Activated T-cell treated with anti-CD3 and anti-CD28 coated beads, Interleukin-2, amount 50 U/mL, for 48 hours (primary cell): ENCODE results near the gene CENPE.
A peak's percentile ranks its signal among the peaks of the same experiment; 100 is the strongest.
"Not testable (repeated sequence)": the region's sequence is repeated elsewhere in the genome, so short reads cannot be mapped to it uniquely, and the experiment has no call there.

Experiments used
- DNase-seq, 2 experiments: peaks; one replicate each; pipeline ENCODE4 v3.0.0-alpha.2; 2020

The CENPE gene

GRCh38 chr4:103198111-103198765 is at the start of gene CENPE:
Gene CENPE (minus strand): TSS chr4:103198343. CDS start chr4:103198319, 24 bp downstream.
- DNase-seq = peak; percentile 93 to 95

GRCh38 chr4:103244251-103244650 is 46.1 kb upstream of the CENPE start:
- no peak for DNase-seq

DNA sequence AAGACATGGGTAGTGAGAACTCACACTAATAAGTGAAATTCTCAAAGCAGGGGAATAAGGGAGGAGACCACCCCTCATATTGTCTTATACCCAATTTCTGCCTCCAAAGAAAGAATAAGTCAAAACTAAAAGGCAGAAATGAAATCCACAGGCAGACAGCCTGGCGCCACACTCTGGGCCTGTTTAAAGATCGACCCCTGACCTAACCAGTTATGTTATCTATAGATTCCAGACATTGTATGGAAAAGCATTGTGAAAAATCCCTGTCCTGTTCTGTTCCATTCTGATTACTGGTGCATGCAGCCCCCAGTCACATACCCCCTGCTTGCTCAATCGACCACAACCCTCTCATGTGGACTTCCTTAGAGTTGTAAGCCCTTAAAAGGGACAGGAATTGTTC is 32.8 kb upstream of the CENPE start:
- not testable (repeated sequence) for DNase-seq

DNA sequence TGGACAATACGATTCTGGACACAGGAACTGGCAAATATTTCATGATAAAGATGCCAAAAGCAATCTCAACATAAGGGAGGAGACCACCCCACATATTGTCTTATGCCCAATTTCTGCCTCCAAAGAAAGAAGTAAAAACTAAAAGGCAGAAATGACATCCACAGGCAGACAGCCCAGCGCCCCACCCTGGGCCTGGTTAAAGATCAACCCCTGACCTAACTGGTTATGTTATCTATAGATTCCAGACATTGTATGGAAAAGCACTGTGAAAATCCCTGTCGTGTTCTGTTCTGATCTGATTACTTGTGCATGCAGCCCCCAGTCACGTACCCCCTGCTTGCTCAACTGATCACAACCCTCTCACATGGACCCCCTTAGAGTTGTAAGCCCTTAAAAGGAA is 25.4 kb upstream of the CENPE start:
- not testable (repeated sequence) for DNase-seq

DNA sequence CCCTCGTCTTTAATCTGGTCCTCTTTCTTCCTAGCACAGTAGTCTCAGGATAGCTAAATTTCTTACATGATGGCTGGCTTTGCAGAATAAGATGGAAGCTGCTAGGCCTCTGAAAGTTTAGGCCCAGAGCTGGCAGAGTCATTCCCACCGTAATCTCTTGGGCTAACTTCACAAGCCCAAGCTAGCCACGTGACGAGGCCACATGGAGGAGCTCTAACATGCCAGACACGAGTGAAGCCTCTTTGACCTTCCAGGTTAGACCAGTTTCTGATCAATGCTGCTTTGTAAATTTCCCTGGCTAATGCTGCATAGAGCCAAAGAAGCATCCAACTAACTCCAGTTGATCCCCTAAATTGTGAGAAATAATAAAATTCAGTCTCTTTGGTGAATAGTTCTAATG is 9.5 kb upstream of the CENPE start:
- DNase-seq = no peak

- DNase-seq = no peak
Observed at GRCh38 chr4:103204111-103204510, 6.0 kb upstream of the CENPE start.

- DNase-seq = no peak
Observed at GRCh38 chr4:103201724-103202123, 3.6 kb upstream of the CENPE start.

DNA sequence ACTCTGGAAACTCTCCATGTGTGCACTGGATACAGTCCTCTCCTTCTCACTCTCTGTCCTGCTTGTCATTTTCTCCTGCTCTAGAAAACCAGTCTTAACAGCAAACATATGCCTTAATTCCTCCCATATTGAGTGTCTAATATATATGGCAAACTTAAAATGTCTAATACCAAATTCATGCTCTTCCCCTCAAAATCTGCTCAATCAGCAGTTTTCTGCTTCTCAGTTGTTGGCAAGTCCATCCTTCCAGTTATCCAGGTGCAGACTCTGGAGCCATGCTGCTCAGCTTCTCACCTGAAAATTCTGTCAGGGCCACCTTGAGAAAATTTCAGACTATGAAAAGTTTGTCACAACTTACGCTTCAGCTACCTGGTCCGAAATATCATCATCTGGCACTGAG is 3.1 kb upstream of the CENPE start:
- no peak for DNase-seq

DNA sequence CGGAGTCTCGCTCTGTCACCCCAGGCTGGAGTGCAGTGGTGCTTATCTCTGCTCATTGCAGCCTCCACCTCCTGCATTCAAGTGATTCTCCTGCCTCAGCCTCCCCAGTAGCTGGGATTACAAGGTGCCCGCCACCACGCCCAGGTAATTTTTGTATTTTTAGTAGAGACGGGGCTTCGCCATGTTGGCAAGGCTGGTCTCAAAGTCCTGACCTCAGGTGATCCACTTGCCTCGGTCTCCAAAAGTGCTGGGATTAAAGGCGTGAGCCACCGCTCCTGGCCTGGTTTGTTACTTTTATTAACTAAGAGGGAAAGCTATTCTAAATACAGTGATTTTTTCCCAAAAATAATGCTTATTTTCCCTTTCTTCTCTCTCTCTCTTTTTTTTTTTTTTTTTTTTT is 866 bp upstream of the CENPE start:
- DNase-seq = peak in 1 of 2 experiments; percentile 22

DNA sequence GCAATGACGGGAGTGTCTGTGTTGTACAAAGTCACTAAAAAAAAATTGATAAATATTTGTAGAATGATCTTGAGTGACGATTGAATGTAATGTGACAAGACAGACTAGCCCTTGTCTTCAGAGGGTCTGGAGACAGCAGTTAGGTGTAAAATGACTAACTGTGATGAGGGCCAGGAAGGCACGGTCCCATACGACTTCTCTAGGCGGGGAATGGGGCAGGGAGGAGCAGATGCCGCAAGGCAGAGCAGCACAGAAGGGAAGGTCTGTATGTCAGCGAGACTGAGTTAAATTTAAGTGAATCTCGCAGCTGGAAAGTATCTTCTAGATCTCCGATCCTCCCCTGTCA is 405 bp downstream of the CENPE start:
- DNase-seq = no peak

DNA sequence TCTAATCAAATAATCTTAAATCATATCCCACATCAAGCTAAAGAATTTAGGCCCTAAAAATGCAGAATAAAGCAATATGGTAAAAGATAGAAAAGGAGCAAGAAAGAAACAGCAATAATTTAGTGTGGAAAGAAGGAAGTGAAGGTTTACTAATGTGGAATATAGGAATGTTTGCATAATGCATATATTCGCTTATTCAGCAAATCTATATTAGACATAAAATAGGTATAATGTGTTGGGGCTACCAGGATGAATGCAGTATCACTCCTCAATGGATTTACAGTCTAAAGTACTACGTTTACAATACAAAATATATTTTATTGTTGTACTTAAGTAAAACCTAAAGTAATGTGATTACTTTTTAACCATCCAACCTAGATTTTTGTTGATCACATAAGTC is 4.7 kb downstream of the CENPE start:
- DNase-seq = no peak

- DNase-seq = no peak
Observed at GRCh38 chr4:103171006-103171405, 27.1 kb downstream of the CENPE start.

DNA sequence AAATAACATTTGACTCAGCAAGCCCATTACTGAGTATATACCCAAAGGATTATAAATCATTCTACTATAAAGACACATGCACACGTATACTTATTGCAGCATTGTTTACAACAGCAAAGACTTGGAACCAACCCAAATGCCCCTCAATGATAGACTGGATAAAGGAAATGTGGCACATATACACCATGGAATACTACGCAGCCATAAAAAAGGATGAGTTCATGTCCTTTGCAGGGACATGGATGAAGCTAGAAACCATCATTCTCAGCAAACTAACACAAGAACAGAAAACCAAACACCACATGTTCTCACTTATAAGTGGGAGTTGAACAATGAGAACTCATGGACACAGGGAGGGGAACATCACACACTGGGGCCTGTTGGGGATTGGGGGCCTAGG is 28.4 kb downstream of the CENPE start:
- not testable (repeated sequence) for DNase-seq

DNA sequence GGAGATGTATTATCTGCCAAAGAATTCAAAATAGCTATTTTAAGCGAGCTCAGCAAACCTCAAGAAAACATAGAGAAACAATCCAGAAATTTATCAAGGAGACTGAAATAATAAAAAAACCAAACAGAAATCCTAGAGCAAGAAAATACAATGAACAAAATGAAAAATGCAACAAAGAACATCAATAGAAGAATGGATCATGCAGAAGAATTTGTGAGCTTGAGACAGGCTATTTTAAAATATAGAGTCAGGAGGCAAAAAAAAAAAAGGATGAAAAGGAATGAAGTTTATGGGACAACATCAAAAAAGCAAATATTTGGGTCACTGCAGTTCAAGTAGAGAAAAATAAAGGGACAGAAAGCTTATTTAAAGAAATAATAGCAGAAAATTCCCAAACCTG is 29.1 kb downstream of the CENPE start:
- no peak for DNase-seq

- no peak for DNase-seq
Observed at GRCh38 chr4:103162176-103162575, 36.0 kb downstream of the CENPE start.

DNA sequence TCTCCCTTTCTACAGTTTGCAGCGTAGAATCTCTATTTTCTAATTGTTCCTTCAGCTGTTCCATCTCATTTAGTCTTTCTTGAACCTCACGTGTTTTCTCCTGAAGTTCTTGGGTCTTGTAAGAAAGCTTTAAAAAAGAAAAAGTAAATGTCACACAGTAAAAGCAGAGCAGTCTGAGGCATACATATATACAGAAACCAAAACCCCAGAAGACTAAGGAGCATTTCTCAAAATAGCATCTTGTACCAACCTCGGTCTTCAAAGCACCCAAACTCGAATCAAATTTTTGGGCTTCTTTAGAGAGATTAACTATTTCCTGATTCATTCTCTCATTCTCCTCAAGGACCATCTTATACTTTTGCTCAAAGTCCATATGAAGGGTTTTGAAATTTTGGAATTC is 39.4 kb downstream of the CENPE start:
- DNase-seq = no peak

DNA sequence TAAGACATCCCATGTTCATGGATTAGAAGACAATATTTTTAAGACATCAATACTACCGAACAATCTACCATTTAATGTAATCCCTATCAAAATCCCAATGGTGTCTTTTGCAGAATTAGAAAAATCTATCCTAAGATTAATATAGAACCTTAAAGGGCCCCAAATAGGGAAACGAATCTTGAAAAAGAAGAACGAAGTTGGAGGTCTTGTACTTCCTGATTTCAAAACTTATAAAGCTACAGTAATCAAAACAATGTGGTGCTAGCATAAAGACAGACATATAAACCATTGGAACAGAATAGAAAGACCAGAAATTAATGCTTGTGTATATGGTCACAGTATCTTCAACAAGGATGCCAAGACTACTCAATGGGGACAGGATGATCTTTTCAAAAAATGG is 42.0 kb downstream of the CENPE start:
- DNase-seq = no peak

DNA sequence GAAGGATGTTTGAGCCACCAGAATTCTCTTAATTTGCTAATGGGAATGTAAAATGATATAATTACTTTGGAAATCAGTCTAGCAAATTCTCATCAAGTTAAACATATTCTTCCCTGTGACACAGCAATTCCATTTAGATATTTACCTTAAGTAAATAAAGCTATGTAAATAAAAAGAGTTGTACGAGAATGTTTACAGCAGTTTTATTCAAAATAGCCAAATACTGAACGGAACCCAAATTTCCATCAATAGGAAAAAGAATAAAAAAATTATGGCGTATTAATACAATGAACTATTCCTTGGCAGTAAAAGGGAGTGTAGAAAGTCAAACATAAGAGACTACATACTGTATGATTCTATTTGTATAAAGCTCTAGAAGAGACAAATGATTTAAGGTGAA is 45.8 kb downstream of the CENPE start:
- DNase-seq = no peak

DNA sequence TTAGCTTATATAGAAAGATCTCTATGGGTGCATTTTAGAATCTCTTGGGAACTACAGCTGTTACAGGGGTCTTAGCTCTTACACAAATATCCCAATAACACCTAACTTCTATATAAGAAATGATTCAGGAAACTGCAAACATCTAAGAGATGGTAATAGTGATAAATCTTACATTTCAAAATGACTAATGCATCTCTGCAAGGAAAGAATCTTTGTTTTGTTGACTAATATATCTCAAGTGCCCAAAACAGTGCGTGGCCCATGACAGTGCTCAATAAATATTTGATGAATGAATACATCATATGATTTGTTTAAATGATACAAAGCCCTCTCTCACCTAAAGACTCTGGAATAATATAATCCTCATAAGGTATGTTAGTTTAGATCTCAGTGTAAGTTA is 47.5 kb downstream of the CENPE start:
- no peak for DNase-seq

DNA sequence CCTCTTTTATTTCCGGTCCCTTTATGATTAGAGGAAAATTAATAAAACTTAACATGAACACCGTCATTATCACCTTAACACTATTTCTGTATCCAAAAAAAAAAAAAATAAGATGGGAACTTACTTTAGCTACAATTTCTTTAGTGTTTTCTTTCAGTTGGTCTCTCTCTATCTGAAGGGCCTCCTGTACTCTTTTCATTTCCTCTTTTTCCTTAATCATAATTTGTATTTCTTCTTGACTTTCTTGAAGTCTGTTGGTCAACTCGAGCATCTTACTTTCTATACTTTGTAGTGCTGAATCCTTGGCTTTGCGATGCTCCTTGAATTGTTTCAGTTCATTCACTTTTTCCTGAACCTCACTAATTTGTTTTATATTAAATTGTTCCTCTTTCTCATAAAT is 53.2 kb downstream of the CENPE start:
- no peak for DNase-seq

- DNase-seq = no peak
Observed at GRCh38 chr4:103137446-103137827, 60.7 kb downstream of the CENPE start.

- DNase-seq = no peak
Observed at GRCh38 chr4:103136671-103137445, 61.3 kb downstream of the CENPE start.

DNA sequence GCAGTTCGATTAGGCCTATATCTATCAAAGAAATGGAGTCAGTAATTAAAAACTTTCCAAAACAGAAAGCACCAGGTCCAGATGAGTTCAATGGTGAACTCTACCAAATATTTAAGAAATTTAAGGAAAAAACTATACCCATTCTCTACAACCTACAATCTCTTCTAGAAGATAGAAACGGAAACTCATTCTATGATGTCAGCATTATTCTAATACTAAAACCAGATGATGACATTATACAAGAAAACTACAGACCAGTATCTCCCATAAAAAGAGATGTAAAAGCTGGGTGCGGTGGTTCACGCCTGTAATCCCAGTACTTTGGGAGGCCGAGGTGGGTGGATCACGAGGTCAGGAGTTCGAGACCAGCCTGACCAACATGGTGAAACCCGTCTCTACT is 69.0 kb downstream of the CENPE start:
- DNase-seq = no peak

DNA sequence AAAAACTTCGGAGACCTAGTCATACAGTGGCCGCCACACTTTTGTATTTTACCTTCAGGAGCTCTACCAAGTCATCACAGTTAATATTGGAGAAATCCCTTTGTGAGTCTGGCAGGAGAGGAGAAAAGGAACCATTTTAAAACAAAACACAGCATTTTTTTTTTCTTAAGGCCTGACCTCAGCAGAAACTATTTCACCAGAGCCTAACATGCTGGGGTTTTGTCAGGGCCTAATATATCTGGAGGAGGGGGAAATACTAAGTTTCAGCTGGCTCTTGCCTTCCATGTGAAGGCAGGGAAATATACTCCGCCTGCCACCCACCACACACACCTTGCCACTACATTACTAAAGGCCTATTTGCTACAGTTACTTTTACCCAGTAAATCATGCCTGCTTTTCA is 72.0 kb downstream of the CENPE start:
- no peak for DNase-seq

- no peak for DNase-seq
Observed at GRCh38 chr4:103123114-103123513, 75.0 kb downstream of the CENPE start.
